ENCODE results near the gene SLC31A2.
A peak's percentile ranks its signal among the peaks of the same experiment; 100 is the strongest.

The SLC31A2 gene

DNA sequence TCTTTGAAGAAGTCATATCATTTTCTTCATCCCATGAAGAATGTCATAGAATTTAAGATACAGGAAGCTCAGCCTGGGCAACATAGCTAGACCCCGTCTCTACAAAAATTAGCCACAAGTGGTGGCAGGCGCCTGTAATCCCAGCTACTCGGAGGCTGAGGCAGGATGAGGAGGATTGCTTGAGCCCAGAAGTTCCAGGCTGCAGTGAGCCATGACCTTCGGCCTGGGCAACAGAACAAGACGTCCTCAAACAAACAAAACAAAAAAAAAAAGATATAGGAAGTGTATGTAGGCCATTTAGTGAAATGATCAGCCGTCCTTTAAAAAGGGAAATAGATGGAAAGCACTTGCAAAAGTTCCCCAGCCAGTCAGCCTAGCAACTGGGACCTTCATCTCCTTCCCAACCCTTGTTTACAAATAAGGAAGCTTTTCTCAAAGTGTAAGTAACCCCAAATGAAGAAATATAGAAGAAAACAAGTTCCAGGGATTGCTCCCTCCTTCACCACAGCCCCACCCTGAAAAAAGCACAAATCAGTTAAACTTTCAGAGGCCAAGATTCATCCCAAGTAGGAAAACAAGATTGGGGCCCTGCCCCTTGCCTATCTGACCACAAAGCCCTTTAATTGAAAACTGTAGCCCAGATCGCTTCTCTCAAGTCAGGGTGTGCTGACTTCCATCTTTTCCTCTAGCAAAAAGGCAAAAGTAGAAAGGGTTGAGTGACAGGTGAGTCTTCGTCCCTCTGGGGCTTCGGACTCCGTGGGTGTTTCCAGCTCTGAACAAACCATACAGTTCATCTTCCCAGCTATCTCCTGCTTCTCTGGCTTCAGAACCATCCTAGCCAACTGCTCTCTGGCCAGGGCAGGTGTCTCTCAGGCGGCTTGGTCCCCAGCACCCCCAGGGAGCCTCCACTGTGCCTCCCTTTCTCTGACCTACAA, 1.2 kb downstream of the SLC31A2 start:
- DNase-seq = no peak

DNA sequence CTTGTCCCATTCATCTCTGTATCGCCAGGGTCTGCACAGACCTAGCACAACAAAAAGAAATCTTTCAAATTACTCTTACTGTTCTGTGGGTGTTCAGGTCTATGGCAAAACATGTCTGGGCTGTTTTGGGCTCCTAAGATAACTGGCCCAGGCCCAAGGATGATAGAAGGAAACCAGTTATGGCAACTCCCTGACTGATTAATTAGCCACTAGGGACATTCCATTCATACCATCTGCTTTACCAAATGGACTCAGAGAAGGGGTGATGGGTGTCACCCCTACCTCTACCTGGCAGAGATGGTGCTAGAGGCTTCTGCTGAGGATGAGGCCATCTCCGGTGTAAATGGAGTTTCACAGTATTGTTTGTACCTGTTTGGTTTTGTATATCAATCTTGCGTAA, 1.9 kb downstream of the SLC31A2 start:
- DNase-seq = no peak

DNA sequence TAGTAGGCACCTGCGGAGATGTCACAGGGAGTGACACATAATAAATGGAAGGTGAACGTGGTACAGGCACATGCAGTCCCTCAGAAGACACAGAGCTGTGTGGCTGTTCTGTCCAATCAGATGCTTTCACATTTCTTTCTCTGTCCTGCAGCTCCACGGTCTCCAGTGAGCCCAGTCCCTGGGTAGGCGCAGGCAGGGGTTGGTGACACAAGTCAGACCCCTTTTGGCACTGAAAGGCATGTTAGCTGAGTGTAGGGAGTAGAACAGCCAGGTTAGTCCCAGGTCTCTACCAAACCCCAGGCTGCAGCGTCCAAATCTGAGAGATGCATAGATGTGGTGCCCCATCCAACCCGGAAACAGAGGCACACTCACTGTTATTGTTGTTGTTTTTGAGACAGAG, 2.8 kb downstream of the SLC31A2 start:
- no peak for DNase-seq

DNA sequence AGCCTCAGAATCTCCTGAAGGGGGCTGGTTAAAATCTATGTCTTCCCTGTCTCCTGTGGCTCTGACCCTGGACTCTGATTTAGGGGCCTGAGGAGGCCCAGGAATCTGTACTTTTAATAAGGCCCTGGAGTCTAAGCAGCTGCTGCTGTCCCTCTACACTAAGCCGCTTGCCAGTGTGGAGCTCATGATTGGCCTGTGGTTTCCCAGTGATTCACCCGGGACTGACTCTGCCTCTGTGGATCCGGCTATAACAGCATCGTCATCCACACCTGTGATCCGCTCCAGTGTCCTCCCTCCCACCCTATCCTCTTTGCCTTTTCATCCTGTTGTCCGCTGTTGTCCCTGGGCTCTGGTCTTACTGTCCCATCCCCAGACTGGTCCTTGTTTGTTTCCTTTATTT, 3.7 kb downstream of the SLC31A2 start:
- no peak for DNase-seq

DNA sequence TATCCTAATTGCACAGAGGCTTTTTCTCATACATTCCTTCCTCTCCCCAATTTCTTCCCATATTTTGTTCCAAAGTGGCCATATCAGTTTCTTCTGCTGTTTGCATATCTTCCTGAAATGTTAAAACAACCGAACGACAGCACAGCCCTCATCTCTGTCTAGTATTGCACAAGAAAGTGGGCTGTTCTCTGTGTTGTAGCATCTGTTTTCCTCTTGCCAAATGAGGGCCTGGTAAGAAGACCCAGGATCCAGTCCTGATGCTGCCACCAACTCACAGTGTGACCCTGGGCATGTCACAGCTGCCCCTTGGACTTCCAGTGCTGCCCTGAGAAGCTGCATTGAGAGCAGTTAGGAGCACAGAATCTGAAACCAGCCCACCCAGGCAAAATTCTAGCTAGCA, 4.1 kb downstream of the SLC31A2 start:
- DNase-seq = no peak

DNA sequence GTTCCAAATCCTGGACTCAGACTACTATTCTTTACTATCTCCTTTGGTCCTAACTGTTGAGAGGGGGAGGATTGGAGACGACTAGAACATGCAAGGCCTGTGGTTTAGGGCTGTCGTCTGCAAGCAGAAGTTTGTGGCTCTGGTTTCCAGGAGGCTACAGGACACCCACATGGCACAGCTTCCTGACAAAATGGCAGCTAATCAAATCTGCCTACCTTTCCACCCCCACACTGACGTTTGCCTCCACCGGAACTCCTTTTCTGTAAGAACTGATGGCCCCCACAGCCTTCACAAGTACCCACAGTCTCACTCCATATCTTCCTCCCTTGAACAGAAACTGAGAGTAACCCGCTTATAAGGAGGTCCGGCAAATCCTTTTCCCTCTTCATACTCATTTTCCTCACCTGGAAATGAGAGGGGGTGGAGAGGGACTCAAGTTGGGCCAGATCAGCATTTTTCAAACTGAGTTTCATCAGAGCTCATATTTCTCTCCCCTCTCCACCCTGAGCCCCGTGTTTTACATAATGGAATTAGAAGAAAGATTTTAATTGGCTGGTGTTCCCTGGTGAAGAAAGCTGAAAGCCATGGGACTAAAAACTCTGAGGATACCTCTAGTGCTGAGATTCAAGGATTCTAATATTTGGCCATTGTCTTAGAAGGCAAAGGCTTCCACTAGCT, 5.2 kb downstream of the SLC31A2 start:
- peak; percentile 46 for DNase-seq

DNA sequence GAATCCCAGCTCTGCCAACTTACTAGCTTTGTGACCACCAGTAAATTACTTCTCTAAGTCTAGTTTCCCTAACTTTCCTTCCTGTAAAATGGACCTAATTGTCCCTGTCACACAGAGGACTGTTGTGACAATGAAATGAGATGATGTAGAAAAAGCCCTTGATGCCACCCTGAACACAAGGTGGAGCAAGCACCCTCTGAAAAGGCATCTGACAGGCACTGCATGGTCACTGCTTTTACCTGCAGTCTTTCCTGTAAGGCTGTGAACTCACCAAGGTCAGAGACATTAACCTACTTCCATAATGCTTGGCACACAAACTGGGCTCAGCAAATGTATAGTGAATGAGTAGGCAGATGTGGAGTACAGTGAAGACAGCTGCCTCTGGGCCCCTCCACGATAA, 6.1 kb downstream of the SLC31A2 start:
- no peak for DNase-seq

DNA sequence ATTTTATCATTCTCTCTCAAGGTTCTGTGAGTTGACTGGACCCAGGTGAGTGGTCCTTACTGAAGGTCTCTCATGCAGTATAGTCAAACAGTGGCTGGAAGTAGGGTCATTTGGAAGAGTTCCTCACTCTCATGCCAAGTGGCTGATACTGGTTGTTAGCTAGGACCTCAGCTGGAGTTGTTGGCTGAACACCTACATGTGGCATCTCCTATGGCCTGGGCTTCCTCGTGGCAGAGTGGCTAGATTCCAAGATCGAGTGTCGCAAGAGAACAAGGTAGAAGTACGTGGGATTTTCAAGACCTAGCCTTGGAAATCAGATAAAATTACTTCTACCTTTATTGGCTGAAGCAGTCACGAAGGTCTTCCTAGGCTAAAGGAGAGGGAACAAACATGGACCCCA, 7.6 kb downstream of the SLC31A2 start:
- no peak for DNase-seq

DNA sequence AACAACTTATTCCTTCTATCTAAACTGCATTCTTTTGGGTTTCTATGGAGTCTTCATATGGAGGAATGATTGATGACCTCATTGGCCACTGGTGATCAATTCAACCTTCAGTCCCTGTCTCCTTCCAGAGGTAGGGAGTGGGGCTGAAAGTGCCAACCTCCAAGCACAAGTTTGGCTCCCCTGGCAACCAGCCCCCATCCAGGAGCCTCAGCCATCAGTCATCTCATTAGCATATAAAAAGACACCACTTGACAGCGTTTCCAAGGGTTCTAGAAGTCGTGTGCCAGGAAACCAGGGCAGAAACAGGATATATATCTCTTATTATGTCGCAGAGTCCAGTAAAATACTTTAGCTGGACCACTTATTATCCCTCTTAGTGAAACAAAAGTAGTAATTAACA, 9.8 kb downstream of the SLC31A2 start:
- no peak for DNase-seq

DNA sequence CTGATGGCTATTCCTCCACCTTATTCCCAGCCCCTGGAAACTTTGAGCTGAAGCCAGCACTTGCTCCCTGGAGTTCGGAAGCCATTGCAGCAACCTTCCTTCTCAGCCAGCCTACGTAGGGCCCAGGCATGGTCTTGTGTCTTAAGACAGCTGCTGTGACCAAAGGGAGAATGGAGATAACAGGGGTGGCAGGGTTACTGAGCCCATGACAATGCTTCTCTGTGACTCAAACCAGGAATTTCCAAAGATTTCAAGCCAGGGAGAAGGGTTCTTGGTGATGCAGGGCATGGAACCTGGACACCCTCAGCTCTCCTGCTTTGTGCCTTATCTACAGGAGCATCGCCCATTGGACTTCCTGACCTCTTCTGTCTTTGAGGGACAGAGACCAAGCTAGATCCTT, 12.2 kb downstream of the SLC31A2 start:
- no peak for DNase-seq

DNA sequence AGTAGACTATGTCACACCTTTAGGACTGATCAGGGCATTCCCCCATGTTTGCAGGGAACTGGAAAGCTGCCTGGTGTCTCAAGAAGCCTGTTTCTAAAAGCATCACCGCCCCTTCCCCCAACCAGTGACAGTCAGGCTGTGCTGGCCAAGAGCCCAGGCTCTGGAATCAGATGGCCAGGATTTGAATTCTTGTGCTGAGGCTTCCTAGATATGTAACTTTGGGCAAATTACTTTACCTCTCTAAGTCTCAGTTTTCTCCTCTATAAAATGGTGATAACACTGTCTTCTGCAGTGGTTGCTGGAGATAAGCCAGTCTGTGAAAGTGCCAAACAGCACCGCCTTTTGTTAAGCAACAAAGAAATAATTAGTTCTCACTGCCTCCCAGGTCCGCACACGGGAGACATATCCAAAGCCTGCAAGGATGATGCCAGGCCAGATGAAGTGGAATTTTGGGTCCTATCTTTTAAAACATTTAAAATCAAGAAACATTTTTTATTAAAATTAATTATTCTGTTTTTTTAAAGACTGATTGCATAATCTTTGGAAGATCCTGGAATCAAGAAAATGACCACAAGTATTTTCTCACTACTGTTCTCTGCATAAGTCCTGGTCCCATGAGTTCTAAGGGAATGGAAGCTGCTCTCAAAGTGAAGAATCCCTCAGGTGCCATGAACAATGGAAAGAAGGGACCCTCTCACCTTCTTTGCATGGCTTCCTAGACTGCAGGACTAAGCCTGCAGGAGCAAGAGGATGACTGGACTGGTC, 13.9 kb downstream of the SLC31A2 start:
- no peak for DNase-seq

DNA sequence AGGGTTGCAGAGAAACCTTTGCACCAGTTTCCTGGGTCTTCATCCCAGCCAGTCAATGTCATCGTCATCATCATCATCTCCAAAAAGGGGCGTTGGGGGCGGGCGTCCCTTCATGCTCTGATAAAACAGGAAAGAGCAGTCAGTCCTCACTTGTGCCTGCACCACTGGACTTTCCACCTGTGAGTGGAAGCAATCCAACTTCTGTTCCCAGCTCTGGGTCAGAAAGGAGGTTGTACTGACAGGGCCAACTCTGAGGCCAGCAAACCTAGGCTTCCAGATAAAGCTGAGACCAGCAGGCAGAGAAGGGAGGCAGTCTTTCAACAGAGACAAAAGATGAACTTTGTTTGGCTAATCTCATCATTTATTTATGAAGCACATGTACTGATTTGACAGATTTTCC, 15.2 kb downstream of the SLC31A2 start:
- no peak for DNase-seq

DNA sequence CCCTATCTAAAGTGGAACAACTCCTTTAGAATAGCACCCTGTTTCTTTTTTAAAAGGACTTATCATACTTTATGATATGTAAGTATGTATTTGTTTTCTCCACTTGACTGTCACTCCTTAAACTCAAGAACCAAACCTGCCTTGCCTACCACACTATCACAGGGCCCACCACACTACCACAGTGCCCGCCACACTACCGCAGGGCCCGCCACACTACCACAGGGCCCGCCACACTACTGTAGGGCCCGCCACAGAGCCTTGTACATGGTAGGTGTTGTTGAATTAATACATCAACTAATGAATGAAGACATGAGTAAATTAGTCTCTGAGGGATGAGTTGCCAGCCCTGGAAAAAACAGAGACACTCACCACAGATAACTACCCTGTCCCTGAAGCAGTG, 18.0 kb downstream of the SLC31A2 start:
- DNase-seq = no peak

DNA sequence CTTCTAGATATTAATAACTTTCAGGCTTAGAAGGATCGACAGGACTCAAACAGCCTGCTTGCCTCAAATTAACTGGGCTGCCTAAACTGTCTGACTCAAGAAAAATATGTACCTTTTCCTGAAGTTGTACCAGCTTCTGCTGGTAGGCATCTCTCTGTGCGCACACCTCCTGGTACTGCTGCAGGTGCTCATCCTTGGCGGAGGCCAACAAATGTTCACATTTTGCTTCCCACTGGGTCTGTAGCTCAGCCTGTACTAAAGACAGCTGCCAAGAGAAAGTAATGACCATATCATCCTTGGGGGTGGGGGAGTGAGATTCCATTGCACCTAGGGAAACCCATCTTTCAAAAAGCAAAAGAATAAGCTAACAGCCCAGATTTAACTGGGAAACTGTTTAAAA, 22.5 kb downstream of the SLC31A2 start:
- no peak for DNase-seq

DNA sequence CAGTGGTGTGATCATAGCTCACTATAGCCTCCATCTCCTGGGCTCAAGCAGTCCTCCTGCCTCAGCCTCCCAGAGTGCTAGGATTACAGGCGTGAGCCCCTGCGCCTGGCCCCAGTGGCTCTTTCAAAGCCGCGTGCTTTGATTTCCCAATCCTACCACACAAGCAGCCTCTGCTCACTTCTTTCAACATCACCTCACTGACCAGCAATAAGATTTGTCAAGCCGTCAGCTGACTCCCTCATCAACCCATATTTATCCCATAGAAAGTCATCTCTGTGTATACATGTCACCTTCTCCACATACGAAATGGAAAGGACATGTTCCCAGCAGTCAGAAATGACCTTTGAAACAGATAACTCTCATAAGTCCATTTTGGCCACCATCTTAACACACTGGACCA, 26.0 kb downstream of the SLC31A2 start:
- no peak for DNase-seq

DNA sequence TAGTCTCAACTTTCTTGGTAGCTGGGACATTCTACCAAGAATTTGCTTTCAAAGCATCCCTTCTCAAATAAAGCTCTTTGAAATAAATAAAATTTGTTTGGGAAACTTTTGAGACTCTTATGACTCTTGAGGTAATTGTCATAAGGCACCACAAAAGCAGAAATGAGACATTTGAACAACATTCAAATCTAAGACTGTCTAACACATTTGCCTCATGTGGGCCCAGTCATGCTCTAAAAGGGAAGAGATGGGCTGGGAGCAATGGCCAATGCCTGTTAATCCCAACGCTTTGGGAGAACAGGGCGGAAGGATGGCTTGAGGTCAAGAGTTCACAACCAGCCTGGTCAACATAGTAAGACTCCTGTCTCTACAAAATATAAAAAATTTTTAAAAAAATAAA, 26.4 kb downstream of the SLC31A2 start:
- no peak for DNase-seq

DNA sequence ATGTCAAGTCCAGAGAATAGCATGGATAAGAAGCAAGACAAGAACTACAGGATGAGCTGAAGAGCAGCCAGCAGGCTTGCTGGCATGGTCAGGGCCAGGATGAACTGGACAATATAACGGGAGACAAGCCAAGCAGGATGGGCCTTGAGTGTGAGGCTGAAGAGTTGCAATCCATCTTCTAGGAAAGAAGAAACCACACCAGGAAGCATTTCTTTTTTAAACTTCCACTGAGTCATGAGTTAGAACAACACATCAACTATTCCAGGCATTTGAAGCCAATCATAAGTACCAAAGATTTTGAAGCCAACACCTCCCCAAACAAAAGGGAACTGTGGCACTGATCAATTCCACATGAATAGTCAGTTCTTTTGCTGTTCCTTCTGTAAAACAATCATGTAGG, 27.3 kb downstream of the SLC31A2 start:
- DNase-seq = no peak

DNA sequence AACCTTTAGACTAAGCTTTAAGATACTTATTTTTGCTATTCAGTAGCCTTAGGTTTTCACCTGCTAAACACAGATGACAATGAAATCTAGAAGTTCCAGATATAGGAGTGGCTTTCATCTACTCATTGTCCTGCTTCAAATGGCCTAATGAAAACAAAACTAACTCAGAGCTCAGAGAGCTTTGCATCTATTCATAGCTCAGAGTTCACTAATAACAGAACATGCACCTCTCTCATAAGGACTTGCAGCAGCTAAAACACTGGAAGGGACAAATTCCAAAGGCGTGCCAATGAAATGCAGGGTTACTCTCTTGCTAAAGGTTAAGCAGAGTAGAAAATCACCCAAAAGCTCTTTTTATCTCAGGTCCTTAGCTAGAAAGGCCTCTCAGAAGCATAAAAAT, 29.0 kb downstream of the SLC31A2 start:
- DNase-seq = no peak

DNA sequence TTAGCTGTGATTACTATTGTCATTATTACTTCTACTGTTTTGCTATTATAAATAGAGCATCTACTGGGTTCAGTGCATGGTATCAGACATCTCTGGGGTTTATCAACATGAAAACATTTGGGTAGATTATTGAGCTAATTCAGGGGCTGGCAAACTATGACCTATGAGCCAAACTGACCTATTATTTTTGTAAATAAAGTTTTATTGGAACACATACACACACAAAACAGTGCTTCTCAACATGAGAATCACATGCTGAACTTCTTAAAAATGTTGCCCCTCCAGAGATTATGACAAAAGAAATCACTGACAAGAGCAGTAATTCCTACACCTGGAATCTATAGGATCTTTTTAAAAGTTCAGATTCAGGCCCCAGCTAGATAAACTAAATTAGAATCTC, 30.4 kb downstream of the SLC31A2 start:
- no peak for DNase-seq

DNA sequence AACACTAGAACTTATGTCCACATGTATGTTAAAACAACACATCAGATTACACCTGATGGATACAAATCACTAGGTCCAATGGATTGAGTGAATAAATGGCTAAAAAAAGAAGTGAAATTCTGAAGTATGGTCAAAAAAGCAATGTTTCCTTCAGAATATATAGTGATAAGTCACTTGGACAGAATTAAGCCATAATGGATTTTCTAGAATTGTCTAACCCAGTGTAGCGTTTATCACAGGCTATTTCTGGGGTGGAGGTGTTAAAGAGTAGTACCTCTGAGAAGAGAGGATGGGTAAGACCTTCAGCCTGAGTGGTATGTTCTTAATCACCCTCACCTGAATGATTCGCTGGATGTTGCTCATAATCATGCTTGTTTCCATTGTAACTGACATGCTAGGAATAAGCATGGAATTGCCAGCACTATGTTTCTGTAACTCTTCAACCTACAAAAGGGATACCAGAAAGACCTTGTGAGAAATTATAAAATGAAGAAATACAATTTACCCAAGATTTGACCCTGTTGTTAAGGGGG, 33.2 kb downstream of the SLC31A2 start:
- DNase-seq = no peak

DNA sequence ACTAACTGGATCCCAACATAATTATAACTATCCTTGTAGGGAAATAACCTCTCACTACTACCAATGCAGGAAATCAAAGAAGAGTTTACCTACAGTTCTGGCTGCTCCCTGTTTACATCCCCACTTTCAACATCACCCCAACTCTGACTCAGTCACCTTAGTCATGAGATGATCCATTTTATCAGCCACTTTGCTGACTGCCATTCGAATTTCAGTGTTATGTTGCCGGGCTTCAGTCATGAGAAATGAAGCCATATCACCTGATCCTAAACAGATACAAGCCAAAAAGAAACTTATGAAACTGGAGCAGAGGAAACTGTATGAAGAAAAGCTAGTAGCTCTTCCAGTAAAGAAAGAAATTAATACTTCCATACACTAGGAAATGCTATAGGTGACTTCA, 33.7 kb downstream of the SLC31A2 start:
- no peak for DNase-seq

DNA sequence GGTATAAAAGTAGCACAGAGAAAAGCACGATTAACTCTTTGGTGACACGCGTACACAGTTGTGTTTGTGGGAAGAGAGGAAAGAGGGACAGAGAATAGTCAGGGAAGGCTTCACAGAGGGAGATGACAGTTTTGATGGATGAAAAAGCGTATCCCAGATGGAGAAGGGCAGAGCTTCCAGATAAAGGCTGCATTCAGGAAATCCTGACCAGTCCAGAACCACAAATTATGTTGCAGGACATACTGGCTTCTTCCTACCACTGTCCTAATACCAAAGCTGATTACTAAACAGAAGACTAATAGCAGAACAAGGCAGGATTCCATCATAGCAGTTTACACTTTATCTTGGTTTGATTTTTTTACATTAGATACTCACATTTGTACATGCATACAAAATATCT, 34.5 kb downstream of the SLC31A2 start:
- DNase-seq = no peak

DNA sequence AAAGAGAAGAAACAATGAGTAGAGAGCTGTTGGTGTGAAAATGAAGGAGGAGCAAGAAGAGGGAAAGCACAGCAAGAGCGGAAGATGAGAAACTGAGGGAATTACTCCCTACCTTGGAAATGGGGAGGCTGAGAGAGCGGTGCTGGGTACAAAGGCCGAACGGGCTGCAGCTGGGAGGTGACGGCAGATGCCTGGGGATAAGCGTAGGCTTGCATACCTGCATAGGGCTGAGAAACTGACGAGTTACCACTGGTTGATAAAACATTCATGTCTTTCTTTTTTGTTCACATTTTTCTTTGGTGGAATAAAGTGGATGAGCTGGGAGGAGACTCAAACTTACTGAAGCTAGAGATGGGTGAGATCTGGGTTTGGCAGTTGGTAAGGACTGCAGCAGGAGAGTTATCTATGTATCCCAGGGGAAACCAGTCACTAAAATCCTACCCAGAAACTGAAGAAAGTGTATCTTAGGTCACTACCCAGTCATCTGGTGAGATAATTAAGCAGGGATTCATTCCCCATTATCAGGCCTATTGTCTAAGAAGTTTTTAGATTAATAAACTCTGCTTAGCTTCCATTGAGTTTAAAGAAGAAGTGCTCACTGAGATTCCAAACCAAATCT, 35.4 kb downstream of the SLC31A2 start:
- DNase-seq = no peak
